NCI-H2196 treated with DMSO at 0.1 percent for 48 hours (cell line): Measurements from ENCODE around the gene MORN1.

Experiments used
- DNase-seq: peaks from one replicate; lab custom pipeline; 2025; ENCODE audit not compliant: unreplicated experiment; lab: John Stamatoyannopoulos, UW

The MORN1 gene

GRCh38 chr1:2405588-2406295 lies 14.4 kb upstream of the MORN1 start:
- DNase-seq, result no peak

- no peak for DNase-seq
These were observed 13.6 kb upstream of the MORN1 start for GRCh38 chr1:2404890-2405511.

- no peak for DNase-seq
These were observed 13.0 kb upstream of the MORN1 start for GRCh38 chr1:2404142-2404889.

GRCh38 chr1:2403273-2403672 lies 11.9 kb upstream of the MORN1 start:
- no peak for DNase-seq

GRCh38 chr1:2402420-2402819 lies 11.1 kb upstream of the MORN1 start:
- DNase-seq, result no peak

- DNase-seq, result no peak
These were observed 9.7 kb upstream of the MORN1 start for GRCh38 chr1:2400950-2401649.

GRCh38 chr1:2400576-2400909 lies 9.2 kb upstream of the MORN1 start:
- no peak for DNase-seq

- DNase-seq, result no peak
These were observed 8.7 kb upstream of the MORN1 start for GRCh38 chr1:2399890-2400575.

GRCh38 chr1:2398871-2399270 lies 7.5 kb upstream of the MORN1 start:
- no peak for DNase-seq

GRCh38 chr1:2397007-2397679 lies 5.8 kb upstream of the MORN1 start:
- no peak for DNase-seq

- DNase-seq, result no peak
These were observed 5.1 kb upstream of the MORN1 start for GRCh38 chr1:2396476-2396875.

- no peak for DNase-seq
These were observed 4.7 kb upstream of the MORN1 start for GRCh38 chr1:2396059-2396458.

GRCh38 chr1:2395245-2395644 lies 3.9 kb upstream of the MORN1 start:
- DNase-seq, result no peak

GRCh38 chr1:2394761-2395160 lies 3.4 kb upstream of the MORN1 start:
- no peak for DNase-seq

- DNase-seq, result no peak
These were observed 2.9 kb upstream of the MORN1 start for GRCh38 chr1:2394220-2394619.

GRCh38 chr1:2393471-2393877 lies 2.1 kb upstream of the MORN1 start:
- no peak for DNase-seq

GRCh38 chr1:2392686-2393085 lies 1.3 kb upstream of the MORN1 start:
- no peak for DNase-seq

GRCh38 chr1:2391931-2392509 lies 666 bp upstream of the MORN1 start:
- DNase-seq, result no peak

GRCh38 chr1:2389644-2390043 lies 1.7 kb downstream of the MORN1 start:
- DNase-seq, result no peak
